ENCODE data around the gene RPL18. TPM values are rescaled to one million over a fixed set of nuclear protein-coding genes. Genes with fewer than 3 reads are reported as not detected.

The RPL18 gene
- total and polyA plus RNA-seq, 9 of the 15 experiments (the other 6 are each of a cell fraction or from before 2014, with no cell fraction given): 312 to 2,635 (median 1,653) TPM

GRCh38 chr19:48635263-48635965 is 16.4 kb upstream of the RPL18 start:
- Histone ChIP-seq H3K9ac (ENCODE audit: insufficient read depth in 1 of 2, low read depth in 2 of 2, low read length in 2 of 2) (peak overlapping the region; percentile 79 to 90), H2AFZ (ENCODE audit: low read depth, low read length) (peak overlapping the region; percentile 77), H3K36me3 (ENCODE audit: control insufficient read depth, insufficient read depth, low read length) (no peaks in the 10 kb centered on the region; the same call in 2 of the 3 replicates), H3K4me1 (replicated peaks in 1 of 2; ENCODE audit: control insufficient read depth in 2 of 2, insufficient read depth in 2 of 2, low read length in 2 of 2) (peaks cover 44 to 82% of the 10 kb centered on the region in 2 experiments), H4K20me1 (replicated peaks; ENCODE audit: control insufficient read depth, insufficient read depth, low read length) (0 out of 2 replicates have a peak, but pooled peaks cover 4% of the 10 kb centered on the region), H3K27me3 (ENCODE audit: control insufficient read depth in 2 of 2, insufficient read depth in 2 of 2, low read length in 2 of 2) (no peaks in the 10 kb centered on the region), H3K4me3 (peak overlapping the region; percentile 51), H3K27ac (ENCODE audit: extremely low read depth, low read depth, low read length) (peak overlapping the region; percentile 88), H3K4me2 (ENCODE audit: insufficient read depth, low read length) (peak overlapping the region; percentile 88), H3K9me3 (replicated peaks; ENCODE audit: control insufficient read depth, insufficient read depth, low read depth, low read length) (no peaks in the 10 kb centered on the region), H3K9me1 (ENCODE audit: control insufficient read depth, insufficient read depth, low read length) (peaks cover 4% of the 10 kb centered on the region), H3K79me2 (ENCODE audit: control insufficient read depth, insufficient read depth, low read length) (peaks cover 27% of the 10 kb centered on the region; the same call in 2 of the 3 replicates)
- in situ Hi-C loops (cut with MboI) (no loop called here), intact Hi-C loops (cut with micrococcal nuclease) (no loop called here)
- peak; percentile 28 for ATAC-seq
- no TSS peak for BruUV-seq (replicated peaks)
- FAIRE-seq: no peak
- ChIA-PET POLR2A (no interaction called here), CTCF (ENCODE audit: low intra/inter-chr PET ratio) (interaction anchor here (0.7 kb wide), 1 partner anchor 128 kb away, joined by 4 read pairs; no protein-coding TSS in a partner anchor)
- DNase-seq (ENCODE audit: extremely low read depth in 1 of 4, low spot score in 3 of 4): peak; percentile 80 to 92 (median 88)
- WGBS (ENCODE audit: insufficient coverage, low coverage, missing lambda C conversion rate): under 1% methylated on average over 31 of the region's 67 CpGs
- TF ChIP-seq PHF21A (IDR thresholded peaks at IDR 0.05; ENCODE audit: borderline replicate concordance, low read depth): 0 out of 2 replicates have a peak, but pooled peaks have one; percentile 28
- TF ChIP-seq ZNF224 (CRISPR knock-in tag; IDR thresholded peaks at IDR 0.05): no peak
- TF ChIP-seq ZFX (CRISPR knock-in tag; IDR thresholded peaks at IDR 0.05): peak; percentile 51
- no peak for TF ChIP-seq SREBF2 (CRISPR knock-in tag; IDR thresholded peaks at IDR 0.05)
- TF ChIP-seq CHD1 (IDR thresholded peaks at IDR 0.05; ENCODE audit: low read length): peak; percentile 51
- TF ChIP-seq ZBTB9 (CRISPR knock-in tag; IDR thresholded peaks at IDR 0.05): no peak; the same call in 1 of the 2 replicates
- peak; percentile 71 for TF ChIP-seq CXXC5 (CRISPR knock-in tag; IDR thresholded peaks at IDR 0.05)
- TF ChIP-seq LEF1 (IDR thresholded peaks at IDR 0.05): no peak
- TF ChIP-seq SPI1 (IDR thresholded peaks at IDR 0.05; ENCODE audit: borderline replicate concordance, low read depth, low read length): no peak
- TF ChIP-seq ZFPM2 (CRISPR knock-in tag; IDR thresholded peaks at IDR 0.05): peak; percentile 85; the same call in 1 of the 2 replicates
- no peak for TF ChIP-seq SMARCB1 (IDR thresholded peaks at IDR 0.05; ENCODE audit: insufficient read length, low read depth)
- TF ChIP-seq, protein P1, sequence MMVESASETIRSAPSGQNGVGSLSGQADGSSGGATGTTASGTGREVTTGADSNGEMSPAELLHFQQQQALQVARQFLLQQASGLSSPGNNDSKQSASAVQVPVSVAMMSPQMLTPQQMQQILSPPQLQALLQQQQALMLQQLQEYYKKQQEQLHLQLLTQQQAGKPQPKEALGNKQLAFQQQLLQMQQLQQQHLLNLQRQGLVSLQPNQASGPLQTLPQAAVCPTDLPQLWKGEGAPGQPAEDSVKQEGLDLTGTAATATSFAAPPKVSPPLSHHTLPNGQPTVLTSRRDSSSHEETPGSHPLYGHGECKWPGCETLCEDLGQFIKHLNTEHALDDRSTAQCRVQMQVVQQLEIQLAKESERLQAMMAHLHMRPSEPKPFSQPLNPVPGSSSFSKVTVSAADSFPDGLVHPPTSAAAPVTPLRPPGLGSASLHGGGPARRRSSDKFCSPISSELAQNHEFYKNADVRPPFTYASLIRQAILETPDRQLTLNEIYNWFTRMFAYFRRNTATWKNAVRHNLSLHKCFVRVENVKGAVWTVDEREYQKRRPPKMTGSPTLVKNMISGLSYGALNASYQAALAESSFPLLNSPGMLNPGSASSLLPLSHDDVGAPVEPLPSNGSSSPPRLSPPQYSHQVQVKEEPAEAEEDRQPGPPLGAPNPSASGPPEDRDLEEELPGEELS (CRISPR knock-in tag; IDR thresholded peaks at IDR 0.05; ENCODE audit: borderline replicate concordance): no peak

Data from K562 (cell line).